GM12801 (cell line): Measurements from ENCODE around the gene FFAR4.

Source experiments
- CTCF ChIP-seq: IDR thresholded peaks from one replicate; pipeline ENCODE4 v1.5.1; 2011; ENCODE audit warnings: control low read depth; ENCODE audit not compliant: insufficient read length; ENCODE audit errors: extremely low read depth

The FFAR4 gene

GRCh38 chr10:93589648-93590562, 23.4 kb downstream of the FFAR4 start:
- TF ChIP-seq CTCF, result no peak

- no peak for TF ChIP-seq CTCF
Measured at GRCh38 chr10:93590638-93591037, 24.2 kb downstream of the FFAR4 start.

- no peak for TF ChIP-seq CTCF
Measured at GRCh38 chr10:93591065-93591808, 24.8 kb downstream of the FFAR4 start.

GRCh38 chr10:93593254-93593653, 26.8 kb downstream of the FFAR4 start:
- TF ChIP-seq CTCF, result no peak

- TF ChIP-seq CTCF, result no peak
Measured at GRCh38 chr10:93593749-93594148, 27.3 kb downstream of the FFAR4 start.

GRCh38 chr10:93594518-93594917, 28.1 kb downstream of the FFAR4 start:
- TF ChIP-seq CTCF, result no peak

- TF ChIP-seq CTCF, result no peak
Measured at GRCh38 chr10:93595378-93596161, 29.1 kb downstream of the FFAR4 start.
